SH-SY5Y (cell line): ENCODE measurements around the gene ZNF764.

Experiments
- GATA2 ChIP-seq: IDR thresholded peaks from 2 replicates; pipeline ENCODE4 v1.6.1; 2011; ENCODE audit warnings: mild to moderate bottlenecking, low read depth, low read length
- GATA3 ChIP-seq: IDR thresholded peaks from 2 replicates; pipeline ENCODE4 v1.6.1; 2011; ENCODE audit warnings: low read depth, mild to moderate bottlenecking, low read length, moderate library complexity

DNA sequence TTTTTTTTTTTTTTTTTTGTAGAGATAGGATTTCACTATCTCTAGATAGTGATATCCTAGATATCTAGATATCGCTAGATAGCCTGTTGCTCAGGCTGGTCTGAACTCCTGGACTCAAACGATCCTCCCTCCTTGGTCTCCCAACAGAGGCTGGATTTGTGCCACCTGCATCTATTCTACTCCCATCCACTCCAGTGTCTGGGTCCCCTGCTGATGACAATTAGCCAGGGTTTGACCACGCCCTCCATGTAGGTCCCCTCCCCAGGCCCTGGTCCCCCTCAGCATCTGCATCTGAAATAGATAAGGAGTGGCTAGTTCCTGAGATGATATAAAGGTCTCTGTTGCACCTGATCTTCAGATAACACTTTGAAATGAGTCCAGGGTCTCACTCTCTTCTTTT lies 11.1 kb upstream of the ZNF764 start:
- TF ChIP-seq GATA2 (no peak; the same call in 1 of the 2 replicates), GATA3 (no peak)
